ENCODE measurements around the gene EMP3. TPM values are rescaled to one million over a fixed set of nuclear protein-coding genes. Genes with fewer than 3 reads are reported as not detected.

The EMP3 gene
- polyA plus RNA-seq, 1 donor, result 143 TPM

- no peak for DNase-seq (ENCODE audit: low read depth)
These were observed 48.2 kb downstream of the EMP3 start for GRCh38 chr19:48373567-48373966.

GRCh38 chr19:48378194-48378570 is 52.8 kb downstream of the EMP3 start:
- no peak for DNase-seq (ENCODE audit: low read depth)

- DNase-seq (ENCODE audit: low read depth), result no peak
These were observed 53.7 kb downstream of the EMP3 start for GRCh38 chr19:48379058-48379457.

Other genes starting within 250 kb of the EMP3 start
- 61.7 TPM for gene PLA2G4C, start 214.7 kb upstream of the EMP3 start, polyA plus RNA-seq (ENCODE audit: insufficient read length)
- gene LIG1, start 155.2 kb upstream of the EMP3 start, polyA plus RNA-seq (ENCODE audit: insufficient read length), result 21.7 TPM
- gene ZSWIM9, start 154.9 kb upstream of the EMP3 start, polyA plus RNA-seq (ENCODE audit: insufficient read length), result 4.5 TPM
- 36.1 TPM for gene CARD8, start 69.6 kb upstream of the EMP3 start, polyA plus RNA-seq (ENCODE audit: insufficient read length)
- gene ZNF114, start 55.5 kb upstream of the EMP3 start, polyA plus RNA-seq (ENCODE audit: insufficient read length), result 1.9 TPM
- gene TMEM143, start 38.4 kb downstream of the EMP3 start, polyA plus RNA-seq (ENCODE audit: insufficient read length), result 18.6 TPM
- not detected for gene SYNGR4, start 38.8 kb downstream of the EMP3 start, polyA plus RNA-seq (ENCODE audit: insufficient read length)
- gene KDELR1, start 66.0 kb downstream of the EMP3 start, polyA plus RNA-seq (ENCODE audit: insufficient read length), result 109 TPM
- 1.4 TPM for gene GRIN2D, start 68.1 kb downstream of the EMP3 start, polyA plus RNA-seq (ENCODE audit: insufficient read length)
- gene GRWD1, start 120.4 kb downstream of the EMP3 start, polyA plus RNA-seq (ENCODE audit: insufficient read length), result 23.2 TPM
- 0.81 TPM for gene KCNJ14, start 130.0 kb downstream of the EMP3 start, polyA plus RNA-seq (ENCODE audit: insufficient read length)
- gene CYTH2, start 143.8 kb downstream of the EMP3 start, polyA plus RNA-seq (ENCODE audit: insufficient read length), result 45.7 TPM
- not detected for gene LMTK3, start 186.3 kb downstream of the EMP3 start, polyA plus RNA-seq (ENCODE audit: insufficient read length)
- gene SULT2B1, start 226.6 kb downstream of the EMP3 start, polyA plus RNA-seq (ENCODE audit: insufficient read length), result 0.10 TPM